ENCODE measurements around the gene IPO11.

DNA sequence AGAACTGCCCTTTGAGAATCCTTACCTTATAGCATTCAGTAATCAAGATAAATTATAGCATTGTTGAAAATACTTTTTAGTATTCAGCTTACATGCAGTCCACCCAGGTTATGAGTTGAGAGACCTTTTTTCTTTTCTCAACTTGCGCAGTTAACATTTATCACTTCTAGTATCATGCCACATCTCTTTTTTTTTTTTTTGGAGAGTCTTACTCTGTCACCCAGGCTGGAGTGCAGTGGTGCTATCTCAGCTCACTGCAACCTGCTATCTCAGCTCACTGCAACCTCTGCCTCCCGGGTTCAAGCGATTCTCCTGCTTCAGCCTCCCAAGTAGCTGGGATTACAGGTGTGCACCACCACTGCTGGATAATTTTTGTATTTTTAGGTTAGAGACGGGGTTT, 195.1 kb downstream of the IPO11 start:
- TF ChIP-seq, protein P1, sequence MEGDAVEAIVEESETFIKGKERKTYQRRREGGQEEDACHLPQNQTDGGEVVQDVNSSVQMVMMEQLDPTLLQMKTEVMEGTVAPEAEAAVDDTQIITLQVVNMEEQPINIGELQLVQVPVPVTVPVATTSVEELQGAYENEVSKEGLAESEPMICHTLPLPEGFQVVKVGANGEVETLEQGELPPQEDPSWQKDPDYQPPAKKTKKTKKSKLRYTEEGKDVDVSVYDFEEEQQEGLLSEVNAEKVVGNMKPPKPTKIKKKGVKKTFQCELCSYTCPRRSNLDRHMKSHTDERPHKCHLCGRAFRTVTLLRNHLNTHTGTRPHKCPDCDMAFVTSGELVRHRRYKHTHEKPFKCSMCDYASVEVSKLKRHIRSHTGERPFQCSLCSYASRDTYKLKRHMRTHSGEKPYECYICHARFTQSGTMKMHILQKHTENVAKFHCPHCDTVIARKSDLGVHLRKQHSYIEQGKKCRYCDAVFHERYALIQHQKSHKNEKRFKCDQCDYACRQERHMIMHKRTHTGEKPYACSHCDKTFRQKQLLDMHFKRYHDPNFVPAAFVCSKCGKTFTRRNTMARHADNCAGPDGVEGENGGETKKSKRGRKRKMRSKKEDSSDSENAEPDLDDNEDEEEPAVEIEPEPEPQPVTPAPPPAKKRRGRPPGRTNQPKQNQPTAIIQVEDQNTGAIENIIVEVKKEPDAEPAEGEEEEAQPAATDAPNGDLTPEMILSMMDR (IDR thresholded peaks at IDR 0.05; ENCODE audit: low read length): no peak
- TF ChIP-seq EZH2 (IDR thresholded peaks at IDR 0.05; ENCODE audit: borderline replicate concordance, low read length): no peak

Data from OCI-LY1 (cell line).